ENCODE measurements around the gene PROZ.

Gene PROZ

GRCh38 chr13:113203507-113204377 lies 45.3 kb downstream of the PROZ start:
- no peak for DNase-seq (ENCODE audit: low read depth in 2 of 3, low spot score in 1 of 3)

DNA sequence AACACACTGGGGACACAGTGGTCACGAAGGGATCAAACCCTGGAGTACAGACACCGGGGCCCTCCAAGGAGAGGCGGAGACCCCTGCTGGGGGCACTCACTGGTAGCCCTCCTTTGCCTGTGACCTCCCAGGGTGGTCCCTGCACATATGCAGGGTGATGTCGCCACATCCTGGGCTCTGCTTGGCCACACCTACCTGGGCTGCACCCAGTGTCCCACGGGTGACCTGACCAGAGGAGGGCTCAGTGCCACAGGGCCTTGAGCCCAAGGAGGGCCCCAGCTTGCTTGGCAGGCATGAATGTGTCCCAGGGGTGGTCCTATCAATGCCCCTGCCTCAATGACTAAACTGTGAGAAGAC lies 45.9 kb downstream of the PROZ start:
- DNase-seq (ENCODE audit: low read depth in 2 of 3, low spot score in 1 of 3): no peak

GRCh38 chr13:113205428-113205931 lies 47.0 kb downstream of the PROZ start:
- no peak for DNase-seq (ENCODE audit: low read depth in 2 of 3, low spot score in 1 of 3)

DNA sequence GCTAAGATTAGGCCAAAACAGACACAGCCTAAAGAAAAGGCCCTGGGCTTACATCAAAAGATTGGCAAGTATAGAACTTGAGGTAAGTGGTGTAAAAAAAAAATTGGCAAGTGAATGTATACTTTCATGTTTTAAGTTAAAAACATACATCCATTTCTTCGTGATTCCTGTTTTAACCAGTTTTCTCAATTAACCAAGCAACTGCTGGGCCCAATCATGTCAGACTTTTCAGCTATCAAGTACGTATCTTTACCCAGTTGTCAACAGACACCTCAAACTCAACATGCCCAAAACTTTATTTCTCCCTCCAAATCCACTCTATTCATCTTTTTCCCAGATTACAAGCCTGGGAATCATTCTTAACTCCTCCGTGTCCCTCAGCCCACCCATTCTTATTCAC lies 49.0 kb downstream of the PROZ start:
- no peak for DNase-seq (ENCODE audit: low read depth in 2 of 3, low spot score in 1 of 3)

GRCh38 chr13:113207890-113208420 lies 49.5 kb downstream of the PROZ start:
- DNase-seq (ENCODE audit: low read depth in 2 of 3, low spot score in 1 of 3): no peak

GRCh38 chr13:113208421-113209335 lies 50.2 kb downstream of the PROZ start, which contains the start of gene PCID2:
PCID2 (minus strand) TSS chr13:113208669; CDS start chr13:113208634, 35 bp downstream.
- peak; percentile 81 to 93 (median 86) for DNase-seq (ENCODE audit: low read depth in 2 of 3, low spot score in 1 of 3)

GRCh38 chr13:113209336-113209758 lies 50.9 kb downstream of the PROZ start, which contains the start of gene CUL4A:
CUL4A (plus strand) TSS chr13:113209613; CDS start chr13:113209628, 15 bp downstream.
- DNase-seq (ENCODE audit: low read depth in 2 of 3, low spot score in 1 of 3): peak; percentile 46 to 73 (median 50)

- DNase-seq (ENCODE audit: low read depth in 2 of 3, low spot score in 1 of 3): peak; percentile 42 to 65 (median 56)
These were observed 51.4 kb downstream of the PROZ start for GRCh38 chr13:113209759-113210421.

DNA sequence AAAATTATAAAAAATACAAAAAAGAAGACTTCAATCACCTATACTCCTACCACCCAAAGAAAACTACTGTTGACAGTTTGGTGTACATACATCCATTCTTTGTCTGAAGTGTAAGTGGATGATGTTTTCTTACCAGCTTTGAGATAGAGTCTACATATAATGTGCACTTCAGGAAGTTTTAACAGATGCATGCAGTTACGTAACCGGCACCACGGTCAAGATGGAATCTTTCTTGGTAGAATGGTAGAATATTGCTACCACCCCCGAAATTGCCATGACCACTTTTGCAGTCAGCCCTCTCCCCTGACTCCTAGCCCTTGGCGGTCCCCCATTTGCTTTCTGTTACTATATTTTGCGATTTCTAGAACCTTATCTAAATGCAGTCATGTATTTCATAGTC lies 52.4 kb downstream of the PROZ start:
- no peak for DNase-seq (ENCODE audit: low read depth in 2 of 3, low spot score in 1 of 3)

GRCh38 chr13:113211774-113212173 lies 53.3 kb downstream of the PROZ start:
- DNase-seq (ENCODE audit: low read depth in 2 of 3, low spot score in 1 of 3): no peak

GRCh38 chr13:113216254-113217048 lies 58.0 kb downstream of the PROZ start:
- no peak for DNase-seq (ENCODE audit: low read depth in 2 of 3, low spot score in 1 of 3)

GRCh38 chr13:113218586-113218985 lies 60.1 kb downstream of the PROZ start:
- no peak for DNase-seq (ENCODE audit: low read depth in 2 of 3, low spot score in 1 of 3)

DNA sequence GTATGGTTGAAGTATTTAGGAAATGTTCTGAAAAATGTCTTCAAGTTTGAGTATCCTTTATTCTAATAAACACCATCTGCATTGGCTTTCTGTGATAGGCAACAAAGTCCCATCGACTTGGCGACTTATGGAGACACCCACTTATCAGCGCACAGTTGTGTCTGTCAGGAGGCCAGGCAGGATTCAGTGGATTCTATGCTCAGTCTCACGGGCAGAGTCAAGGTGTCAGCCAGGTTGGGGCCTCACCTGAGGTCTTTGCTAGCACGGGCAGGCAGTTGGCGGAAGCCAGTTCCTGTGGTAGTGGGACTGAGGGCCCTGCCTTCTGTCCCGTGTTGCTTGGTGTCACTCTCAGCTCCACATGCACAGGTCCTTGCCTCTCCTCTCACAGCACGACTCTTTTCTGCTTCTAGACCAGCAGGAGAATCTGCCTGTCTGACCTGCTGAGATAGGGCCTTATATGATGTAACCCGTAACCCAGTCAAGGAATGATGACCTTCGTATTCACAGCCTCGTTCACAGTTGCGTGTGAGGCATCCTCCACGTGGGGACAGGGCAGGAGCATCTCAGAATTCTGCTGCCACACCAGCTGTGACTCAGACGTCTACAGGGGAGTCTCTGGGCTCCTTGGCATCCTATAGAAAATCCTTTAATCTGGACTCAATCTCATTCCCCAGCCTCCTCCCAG lies 61.0 kb downstream of the PROZ start:
- no peak for DNase-seq (ENCODE audit: low read depth in 2 of 3, low spot score in 1 of 3)

DNA sequence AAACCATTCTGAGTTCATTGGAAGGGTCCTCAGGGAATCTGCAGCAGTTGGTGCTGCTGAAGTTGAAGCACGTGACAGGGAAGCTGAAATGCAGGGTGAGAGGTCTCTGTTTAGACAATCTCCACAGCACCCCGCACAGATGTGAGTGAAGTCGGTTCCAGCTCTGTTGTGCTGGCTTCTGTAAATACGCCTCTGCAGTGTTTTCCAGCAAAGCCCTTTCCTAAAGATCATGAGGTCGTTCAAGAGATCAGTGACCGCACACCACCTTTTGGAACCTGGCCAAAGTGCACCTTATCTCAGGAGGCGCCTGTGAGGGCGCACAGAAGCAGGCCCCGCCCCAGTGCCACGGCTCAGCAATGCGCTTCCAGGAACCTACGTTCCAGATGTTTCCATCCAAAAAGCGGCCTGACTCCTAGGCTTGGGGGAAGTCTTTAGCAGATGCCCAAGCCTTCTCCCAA lies 61.7 kb downstream of the PROZ start:
- DNase-seq (ENCODE audit: low read depth in 2 of 3, low spot score in 1 of 3): no peak

GRCh38 chr13:113220877-113221276 lies 62.4 kb downstream of the PROZ start:
- no peak for DNase-seq (ENCODE audit: low read depth in 2 of 3, low spot score in 1 of 3)
